Activated CD8-positive, alpha-beta memory T cell treated with anti-CD3 and anti-CD28 coated beads for 36 hours (primary cell): ENCODE data around the gene DOHH. TPM values are rescaled to one million over a fixed set of nuclear protein-coding genes. Genes with fewer than 3 reads are reported as not detected.

ENCODE experiments used
- CTCF ChIA-PET: fragments of 350-600 bp; sonication (Branson Sonifier 250); formaldehyde crosslinking; loops from one replicate; lab custom pipeline; 2021; ENCODE audit warnings: antibody characterized with exemption; lab: Charles Lee
- POLR2A ChIA-PET: fragments of 350-600 bp; sonication (Branson Sonifier 250); formaldehyde crosslinking; loops from one replicate; lab custom pipeline; 2021; ENCODE audit warnings: antibody characterized with exemption; lab: Charles Lee
- total RNA-seq, 2 experiments: library from RNA; stranded (reverse); gene quantifications; one replicate each; pipeline ENCODE4 v1.2.3, GENCODE V29; 2021

DOHH gene
- total RNA-seq, 2 experiments from 2014 or later, result 18.8 to 21.4 TPM

DNA sequence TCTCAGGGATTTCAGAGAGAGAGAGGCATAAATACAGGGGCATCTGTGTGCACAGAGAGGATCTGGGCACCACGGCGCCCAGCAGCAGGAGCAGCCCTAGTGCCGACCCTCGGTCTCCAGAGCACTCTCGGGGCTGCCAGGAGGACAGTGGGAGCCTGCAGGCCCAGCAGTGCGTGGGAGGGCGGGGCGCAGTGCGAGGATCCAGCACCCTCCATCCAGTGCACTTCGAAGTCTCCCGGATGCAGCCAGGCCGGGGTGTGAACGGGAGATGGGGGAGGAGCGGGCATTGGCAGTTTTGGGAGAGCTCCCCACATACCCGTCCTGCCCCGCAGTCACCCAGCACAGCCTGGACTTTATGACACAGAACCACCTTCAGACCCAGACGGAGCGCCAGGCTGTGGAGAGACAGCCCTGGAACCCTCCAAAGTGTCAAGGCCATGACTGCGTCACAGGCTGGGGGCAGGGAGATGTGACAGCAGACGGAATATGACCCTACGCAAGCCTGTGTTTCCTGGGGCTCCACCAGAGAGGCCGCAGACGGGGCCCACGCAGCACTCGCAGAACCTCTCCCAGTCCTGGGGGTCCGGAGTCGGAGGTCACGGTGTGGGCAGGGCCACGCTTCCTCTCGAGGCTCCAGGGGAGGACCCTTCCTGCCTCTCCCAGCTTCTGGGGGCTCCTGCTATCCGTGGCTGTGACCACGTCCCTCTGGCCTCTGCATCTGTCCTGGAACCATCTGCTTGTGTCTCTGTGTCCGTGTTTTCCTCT, 23.8 kb upstream of the DOHH start:
- ChIA-PET POLR2A (no interaction called here), CTCF (no interaction called here)

DNA sequence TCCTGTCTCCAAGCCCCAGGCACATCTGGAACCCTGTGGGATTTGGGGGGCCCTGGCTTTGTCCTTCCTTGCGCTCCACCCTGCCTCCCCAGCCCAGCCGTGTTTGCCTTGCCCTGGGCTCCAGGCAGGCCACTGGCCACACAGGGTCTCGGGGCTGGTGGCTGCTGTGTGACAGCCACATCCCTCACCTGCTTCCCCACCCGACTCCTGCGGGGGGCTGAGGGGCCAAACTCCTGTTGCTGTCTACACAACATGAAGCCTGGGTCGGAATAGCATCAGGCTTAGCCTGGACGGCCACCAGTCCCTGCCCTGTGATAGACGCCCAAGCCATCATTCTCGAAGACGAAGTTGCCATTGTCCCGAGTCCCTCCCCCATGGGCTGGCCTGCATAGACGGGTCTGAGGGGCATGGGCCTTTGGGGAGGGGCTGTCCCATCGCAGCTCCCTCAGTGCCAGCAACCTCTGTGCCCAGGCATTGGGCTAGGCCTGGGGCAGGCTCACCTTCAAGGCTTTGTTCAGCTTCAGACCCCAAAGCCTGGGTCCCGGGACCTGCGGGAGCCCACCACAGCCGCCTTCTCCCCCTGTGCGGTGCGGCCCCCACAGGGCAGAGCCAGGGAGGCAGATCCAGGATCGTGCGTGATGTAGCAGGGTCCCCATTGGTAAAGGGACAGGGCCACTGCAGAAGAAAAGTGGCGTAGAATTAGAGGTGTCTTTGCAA, 23.0 kb upstream of the DOHH start:
- ChIA-PET CTCF (no interaction called here), POLR2A (no interaction called here)

DNA sequence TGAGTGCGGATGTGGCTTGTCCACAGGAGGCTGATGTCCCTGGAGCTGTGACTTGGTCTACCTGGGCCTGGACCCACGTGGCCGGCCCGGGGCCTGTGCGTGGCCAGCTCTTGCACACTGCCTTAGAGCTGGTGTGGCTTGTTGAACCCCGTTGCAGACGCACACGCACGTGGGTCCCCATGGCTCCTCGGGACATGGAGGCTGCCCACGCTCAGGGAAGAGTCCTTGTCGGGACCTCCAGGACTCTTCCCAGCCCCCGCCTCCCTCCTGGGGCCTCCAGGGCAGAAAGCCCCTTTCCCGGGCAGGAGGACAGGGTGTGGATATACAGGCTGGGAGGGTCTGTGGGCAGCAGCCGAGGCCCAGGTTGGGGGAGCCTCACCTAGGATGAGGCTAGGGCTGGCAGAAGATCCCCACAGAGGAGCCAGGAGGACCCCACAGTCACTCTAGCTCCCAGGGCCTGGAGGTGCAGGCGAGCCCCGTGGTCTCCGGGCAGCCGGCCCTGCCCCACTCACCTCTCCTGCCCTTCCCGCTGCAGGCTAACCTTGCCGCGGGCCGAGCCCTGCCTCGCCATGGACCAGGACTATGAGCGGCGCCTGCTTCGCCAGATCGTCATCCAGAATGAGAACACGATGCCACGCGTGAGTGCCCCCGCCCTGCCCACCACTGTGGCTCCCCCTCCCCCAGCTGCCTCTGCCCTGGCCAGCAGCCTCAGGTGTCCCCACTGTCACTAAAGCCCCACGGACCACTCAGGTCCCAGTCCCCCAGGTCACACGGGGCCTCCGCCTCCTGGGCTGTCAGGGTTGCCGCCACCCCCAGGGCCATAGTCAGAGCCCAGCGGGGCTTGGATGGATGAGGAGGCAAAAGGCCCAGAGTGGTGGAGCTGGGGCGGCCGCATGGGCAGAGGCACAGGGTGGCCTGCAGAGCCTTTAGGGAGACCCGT, 22.2 kb upstream of the DOHH start:
- ChIA-PET CTCF (interaction anchor here (0.7 to 1.3 kb wide), 2 partner anchors 22 to 1283 kb away, joined by 3 to 4 read pairs; no protein-coding TSS in a partner anchor), POLR2A (no interaction called here)

DNA sequence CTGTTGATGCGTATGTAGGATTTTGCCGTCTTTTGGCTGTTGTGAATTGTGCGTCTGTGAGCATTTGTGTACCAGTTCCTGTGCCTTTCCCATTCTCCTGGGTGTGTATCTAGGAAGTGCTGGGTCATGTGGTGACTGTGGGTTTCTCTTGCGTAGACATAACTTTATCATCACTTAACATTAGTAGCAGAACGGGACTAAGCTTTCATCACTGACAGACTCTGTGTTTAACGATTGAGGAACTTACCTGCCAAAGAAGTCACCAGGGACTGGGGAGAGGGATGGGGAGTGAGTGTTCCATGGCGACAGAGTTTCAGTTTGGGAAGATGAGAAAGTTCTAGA, 20.6 kb upstream of the DOHH start:
- ChIA-PET CTCF (interaction anchor here (1.8 kb wide), 1 partner anchor 23 kb away, joined by 6 read pairs; no protein-coding TSS in a partner anchor), POLR2A (no interaction called here)

DNA sequence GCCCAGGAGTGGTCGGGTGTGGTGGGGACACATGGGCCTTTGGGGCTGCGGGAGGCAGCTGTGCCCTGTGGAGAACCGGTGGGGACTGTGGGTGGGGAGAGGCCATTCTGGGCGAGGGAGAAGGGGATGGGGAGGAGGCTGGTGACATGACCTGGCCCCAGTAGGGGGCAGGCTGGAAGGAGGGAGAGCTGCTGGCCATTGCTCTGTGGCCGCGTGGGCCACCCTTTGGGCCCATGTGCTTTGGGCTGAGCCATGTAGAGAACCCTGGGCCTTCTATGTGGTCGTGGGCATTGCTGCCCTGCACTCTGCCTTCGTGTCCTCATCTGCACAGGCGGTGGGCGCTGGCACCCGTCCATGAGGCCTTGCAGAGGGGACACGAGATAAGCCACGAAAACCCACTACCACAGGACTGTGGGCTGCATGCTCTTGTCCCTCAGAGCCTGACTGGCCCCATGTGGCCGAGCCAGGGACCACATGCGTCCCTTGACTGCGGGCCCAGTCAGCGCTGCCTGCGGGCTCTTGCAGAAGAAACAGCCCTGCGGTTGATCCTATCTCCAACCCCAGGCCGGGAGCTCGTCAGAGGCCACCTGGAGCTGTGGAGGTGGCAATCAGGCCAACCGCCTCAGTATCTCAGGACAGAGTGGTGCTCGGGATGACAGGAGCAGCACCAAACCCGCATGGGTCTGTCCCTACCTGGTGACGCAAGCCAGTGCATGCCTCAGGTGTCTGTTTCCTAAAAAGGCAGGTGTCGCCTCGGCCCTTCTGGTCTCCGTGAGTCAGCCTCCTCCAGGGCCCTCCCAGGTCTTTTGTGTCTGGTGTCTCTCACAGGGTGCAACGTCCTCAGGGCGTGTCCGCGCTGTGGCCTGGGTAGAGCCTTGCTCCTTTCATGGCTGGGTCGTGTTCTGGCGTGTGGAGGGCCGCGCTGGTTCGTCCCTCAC, 20.0 kb upstream of the DOHH start:
- CTCF ChIA-PET, result interaction anchor here (1.8 kb wide), 1 partner anchor 24 kb away, joined by 6 read pairs; no protein-coding TSS in a partner anchor
- POLR2A ChIA-PET, result no interaction called here

DNA sequence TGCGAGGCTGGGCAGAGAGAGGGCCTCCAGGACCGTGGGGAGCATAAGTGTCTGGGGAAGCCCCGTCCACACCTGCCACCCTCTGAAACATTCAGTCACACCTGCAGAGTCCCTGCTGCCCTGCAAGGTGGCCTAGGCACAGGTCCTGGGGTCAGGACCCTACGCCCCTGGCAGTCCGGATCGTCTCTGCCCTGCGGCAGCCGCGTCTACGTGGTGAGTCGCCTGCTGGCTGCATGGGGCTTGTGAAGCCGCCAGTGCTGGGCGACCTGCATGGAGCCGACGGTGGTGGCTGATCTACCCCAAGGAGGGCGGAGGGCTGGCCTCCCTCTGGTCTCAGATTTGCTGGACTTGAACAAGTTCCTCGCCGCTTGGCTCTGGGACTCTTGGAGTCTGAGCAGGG, 18.7 kb upstream of the DOHH start:
- ChIA-PET CTCF (interaction anchor here (1.8 kb wide), 1 partner anchor 25 kb away, joined by 6 read pairs; no protein-coding TSS in a partner anchor), POLR2A (no interaction called here)

DNA sequence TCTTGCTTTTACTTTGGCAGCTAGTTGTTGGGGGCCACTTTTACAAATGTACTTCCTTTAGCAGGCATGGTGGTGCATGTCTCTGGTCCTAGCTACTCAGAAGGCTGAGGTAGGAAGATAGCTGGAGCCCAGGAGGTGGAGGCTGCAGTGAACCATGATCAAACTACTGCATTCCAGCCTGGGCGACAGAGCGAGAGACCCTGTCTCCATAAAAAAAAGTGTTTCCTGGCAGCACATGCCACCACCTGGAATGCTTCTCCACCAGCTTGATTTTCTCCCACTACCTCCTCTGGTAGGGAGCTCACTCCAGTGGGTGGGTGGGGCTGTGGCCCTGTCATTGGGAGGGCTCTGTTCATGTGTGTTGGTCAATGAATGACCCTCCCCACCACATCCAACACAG, 18.2 kb upstream of the DOHH start:
- CTCF ChIA-PET, result interaction anchor here (1.3 kb wide), 1 partner anchor 27 kb away, joined by 5 read pairs; no protein-coding TSS in a partner anchor
- POLR2A ChIA-PET, result no interaction called here

DNA sequence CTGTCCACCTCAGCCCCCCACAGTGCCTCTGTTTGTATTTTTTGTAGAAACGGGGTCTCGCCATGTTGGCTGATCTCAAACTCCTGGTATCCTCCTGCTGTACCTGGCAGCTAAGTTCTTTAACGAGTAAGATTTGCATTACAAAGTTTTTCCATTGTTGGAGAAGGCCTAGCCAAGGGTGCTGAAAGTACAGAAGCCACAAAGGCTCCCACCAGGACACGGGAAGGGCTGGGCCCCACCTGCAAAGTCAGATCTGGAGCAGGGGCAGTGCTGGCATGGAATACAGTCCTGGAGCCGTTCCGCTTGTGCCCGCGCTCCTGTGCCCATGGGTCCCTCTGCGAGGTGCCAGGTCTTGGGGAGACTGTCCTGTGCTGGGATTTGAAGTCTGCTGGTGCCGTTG, 17.8 kb upstream of the DOHH start:
- CTCF ChIA-PET, result interaction anchor here (1.3 kb wide), 1 partner anchor 27 kb away, joined by 5 read pairs; no protein-coding TSS in a partner anchor
- POLR2A ChIA-PET, result interaction anchor here (0.7 kb wide), 1 partner anchor 174 kb away, joined by 4 read pairs; no protein-coding TSS in a partner anchor

DNA sequence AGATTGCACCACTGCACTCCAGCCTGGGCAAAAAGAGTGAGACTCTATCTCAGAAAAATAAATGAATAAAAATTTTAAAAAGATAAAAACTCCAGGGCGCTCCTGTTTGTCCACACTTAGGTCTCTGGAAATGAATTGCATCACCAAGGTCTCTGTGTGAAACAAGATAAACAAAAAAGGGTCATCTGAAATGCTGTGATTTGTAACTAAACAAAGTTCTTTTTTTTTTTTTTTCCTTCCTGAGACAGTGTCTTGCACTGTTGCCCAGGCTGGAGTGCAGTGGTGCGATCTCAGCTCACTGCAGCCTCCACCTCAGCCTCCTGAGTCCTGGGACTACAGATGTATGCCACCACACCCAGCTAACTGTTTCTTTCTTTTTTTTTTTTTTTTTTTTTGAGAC, 17.2 kb upstream of the DOHH start:
- POLR2A ChIA-PET, result interaction anchor here (0.7 kb wide), 1 partner anchor 174 kb away, joined by 4 read pairs; no protein-coding TSS in a partner anchor
- CTCF ChIA-PET, result interaction anchor here (1.3 kb wide), 1 partner anchor 28 kb away, joined by 5 read pairs; no protein-coding TSS in a partner anchor

DNA sequence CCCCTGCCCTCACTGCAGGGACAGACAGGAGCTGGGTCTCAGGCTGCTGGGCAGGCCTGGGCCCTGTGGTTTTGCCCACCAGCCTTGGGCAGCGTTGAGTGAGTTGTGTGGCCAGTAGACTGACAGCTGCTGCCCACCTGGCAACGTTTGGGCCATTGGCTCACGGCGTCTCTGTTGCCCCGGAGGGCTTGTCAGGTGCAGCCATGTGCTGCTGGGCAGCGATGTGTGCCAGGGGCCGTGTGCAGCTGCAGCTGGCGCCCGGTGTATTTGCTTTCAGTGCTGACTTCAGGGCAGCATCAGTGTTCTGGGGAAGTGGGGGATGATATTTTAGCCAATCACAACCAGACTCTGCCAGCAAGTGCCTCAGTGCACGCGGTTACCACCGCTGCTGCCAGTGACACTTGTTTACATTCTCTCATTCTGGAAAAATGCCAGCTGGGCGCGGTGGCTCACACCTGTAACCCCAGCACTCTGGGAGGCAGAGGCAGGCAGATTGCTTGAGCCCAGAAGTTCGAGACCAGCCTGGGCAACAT, 16.3 kb upstream of the DOHH start:
- POLR2A ChIA-PET, result interaction anchor here (0.5 kb wide), 1 partner anchor 15 kb away, joined by 5 read pairs; no protein-coding TSS in a partner anchor
- CTCF ChIA-PET, result interaction anchor here (0.5 to 1.0 kb wide), 2 partner anchors 28 to 48 kb away, joined by 3 read pairs; no protein-coding TSS in a partner anchor

DNA sequence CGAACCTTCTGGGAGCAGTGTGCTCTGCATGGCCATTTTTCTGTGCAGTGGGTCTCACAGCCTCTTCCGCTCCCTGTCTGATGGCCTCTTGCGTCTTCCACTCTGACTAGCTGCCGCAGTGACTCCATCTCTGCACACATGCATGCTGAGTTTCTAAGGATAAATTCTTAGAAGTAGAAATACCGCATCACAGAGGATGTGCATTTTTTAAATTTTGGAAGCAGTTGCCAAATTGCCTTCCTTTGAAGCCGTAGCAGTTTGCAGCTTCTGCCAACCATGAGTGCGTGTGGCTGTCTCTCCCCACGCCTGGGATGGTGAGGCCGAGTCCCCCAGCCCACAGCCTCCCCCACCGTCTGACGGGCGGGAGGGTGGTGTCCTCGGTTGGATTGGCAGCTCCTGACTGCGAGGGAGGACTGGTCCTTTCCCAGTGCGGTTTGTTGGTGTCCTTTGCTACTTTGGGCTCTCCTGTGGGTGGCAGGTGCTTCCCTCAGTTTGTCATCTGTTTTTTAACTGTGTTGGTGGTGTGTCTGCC, 15.5 kb upstream of the DOHH start:
- ChIA-PET CTCF (interaction anchor here (0.9 kb wide), 1 partner anchor 31 kb away, joined by 3 read pairs; no protein-coding TSS in a partner anchor), POLR2A (no interaction called here)

DNA sequence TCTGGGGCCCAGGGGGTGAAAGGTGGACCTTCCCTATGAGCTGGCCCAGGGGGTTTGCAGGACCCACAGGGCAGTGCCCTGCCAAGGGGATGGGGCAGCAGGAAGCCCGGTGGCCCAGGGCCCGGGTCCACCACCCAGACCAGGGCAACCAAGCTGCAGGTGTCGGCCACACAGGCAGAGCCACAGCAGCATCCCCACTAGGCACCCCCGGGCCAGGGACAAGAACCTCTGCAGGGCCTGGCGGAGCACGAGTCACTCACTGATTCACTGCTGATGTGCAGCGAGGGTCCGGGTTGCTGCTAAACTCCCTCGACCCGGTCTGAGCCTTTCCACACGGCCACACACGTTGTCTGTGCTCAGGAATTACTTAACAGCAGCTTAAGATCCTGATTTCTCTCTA, 14.5 kb upstream of the DOHH start:
- ChIA-PET CTCF (interaction anchor here (0.9 to 1.0 kb wide), 2 partner anchors 30 kb away, joined by 3 read pairs; no protein-coding TSS in a partner anchor), POLR2A (no interaction called here)

DNA sequence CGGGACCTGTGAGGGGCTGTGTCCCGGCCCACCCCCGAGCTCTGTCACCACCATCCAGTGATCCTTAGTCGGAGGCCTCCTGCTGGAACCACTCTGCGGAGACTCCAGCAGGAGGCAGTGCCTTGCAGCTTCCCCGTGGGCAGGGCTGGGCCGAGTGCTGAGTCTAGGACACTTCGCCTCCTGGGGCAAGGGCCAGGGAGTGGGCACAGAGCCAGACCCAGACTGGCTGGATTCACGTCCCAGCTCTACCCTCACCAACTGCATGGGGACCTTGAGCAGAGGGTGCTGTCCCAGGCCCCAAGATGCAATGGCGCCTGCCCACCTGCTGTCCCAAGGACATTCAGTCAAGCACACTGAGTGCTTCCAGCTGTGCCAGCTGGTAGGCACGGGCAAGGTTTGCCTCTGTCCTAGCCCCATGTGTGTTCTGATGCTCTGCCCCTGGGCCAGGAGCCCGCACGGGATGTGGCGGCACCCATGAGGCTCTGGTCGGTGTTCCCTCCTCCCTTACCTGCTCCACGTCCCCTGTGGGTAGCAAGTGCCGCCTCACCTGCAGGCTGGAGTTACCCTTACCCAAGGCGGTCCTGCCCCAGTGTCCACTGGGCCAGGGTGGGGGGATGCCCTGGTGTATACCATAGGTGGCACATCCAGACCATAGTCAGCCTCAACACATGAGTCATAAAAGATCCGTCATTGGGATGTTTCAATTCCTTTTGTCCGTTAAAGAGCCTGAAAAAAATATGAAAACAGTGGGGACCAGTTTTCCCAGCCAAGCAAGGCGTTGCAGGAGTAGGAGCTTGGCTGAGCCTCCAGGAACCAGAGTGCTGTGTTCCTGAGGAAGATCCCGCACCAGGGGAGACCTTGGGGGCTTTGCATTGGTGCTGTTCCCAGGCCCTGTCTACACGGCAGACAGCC, 13.0 kb upstream of the DOHH start:
- POLR2A ChIA-PET, result no interaction called here
- CTCF ChIA-PET, result interaction anchor here (0.5 kb wide), 1 partner anchor 136 kb away, joined by 3 read pairs; no protein-coding TSS in a partner anchor

DNA sequence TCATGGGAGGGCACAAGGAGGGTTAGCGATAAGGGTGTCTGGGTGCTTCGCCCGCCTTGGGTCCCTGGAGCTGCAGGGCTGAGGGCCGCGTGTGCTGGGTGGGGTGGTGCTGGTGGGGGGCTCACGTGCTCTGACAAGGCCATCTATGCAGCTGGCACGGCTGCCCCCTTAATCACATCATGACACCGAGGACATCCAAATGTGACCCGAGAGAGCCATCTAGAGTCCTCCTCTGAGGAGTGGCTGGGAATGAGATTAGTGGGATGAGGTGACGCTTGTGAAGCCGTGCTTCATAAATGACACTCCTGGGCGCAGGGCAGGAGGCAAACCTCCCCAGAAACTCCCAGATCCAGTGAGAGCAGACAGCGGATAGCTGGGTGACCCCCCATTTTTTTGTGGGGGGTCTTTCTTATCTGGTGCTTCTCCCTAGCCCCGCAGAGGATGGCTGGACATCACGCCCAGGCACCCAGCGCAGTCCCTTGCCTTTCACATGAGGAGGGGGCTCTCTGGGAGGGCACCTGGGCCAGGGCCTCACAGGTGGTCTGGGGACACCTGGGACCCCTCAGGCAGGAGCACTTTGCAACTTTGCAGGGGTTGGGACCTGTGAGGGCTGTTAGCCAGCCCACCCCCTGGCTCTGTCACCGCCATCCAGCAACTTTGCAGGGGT, 12.2 kb upstream of the DOHH start:
- ChIA-PET CTCF (no interaction called here), POLR2A (no interaction called here)

DNA sequence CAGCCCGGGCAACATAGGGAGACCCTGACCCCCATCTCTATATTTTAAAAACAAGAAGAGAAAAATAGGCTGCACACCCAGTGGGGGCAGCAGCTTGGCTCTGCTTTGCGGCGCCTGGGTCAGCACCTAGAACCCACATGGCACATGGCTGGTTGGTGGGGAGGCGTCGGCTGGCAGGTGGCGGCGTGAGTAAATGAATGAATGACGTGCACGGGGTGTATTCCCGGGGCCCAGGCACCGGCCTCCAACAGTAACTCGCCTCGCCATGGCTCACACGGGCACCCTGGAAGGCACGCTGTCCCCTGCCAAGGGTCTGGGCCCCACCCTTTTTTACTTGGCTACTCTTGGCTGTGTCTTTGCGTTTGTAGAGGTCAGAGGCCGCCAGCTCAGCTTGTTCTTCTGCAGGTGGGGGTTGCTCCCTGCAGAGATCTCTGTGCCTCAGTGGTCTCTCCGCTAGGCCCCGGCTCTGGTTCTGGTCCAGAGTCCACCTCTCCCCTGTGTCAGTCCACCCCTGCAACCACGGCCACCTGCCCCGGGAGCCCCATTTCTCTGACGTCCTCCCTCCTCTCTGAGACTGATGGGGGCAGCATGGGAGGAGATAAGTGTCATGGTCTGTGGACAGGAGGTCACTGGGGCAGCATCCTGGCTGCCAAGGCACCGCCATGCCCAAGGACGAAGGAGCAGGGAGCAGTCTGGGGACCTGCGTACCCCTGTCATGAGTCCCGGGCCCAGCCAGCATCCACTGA, 11.2 kb upstream of the DOHH start:
- ChIA-PET POLR2A (no interaction called here), CTCF (no interaction called here)
